GM18951 (cell line): ENCODE results near the gene ALDH16A1.
"Not testable (repeated sequence)": the region's sequence is repeated elsewhere in the genome, so short reads cannot be mapped to it uniquely, and the experiment has no call there.

Experiments used
- POLR2A ChIP-seq: IDR thresholded peaks from 4 replicates; pipeline ENCODE4 v1.6.1; 2011; ENCODE audit warnings: mild to moderate bottlenecking; ENCODE audit not compliant: insufficient read length, insufficient read depth; ENCODE audit errors: extremely low read depth
- in situ Hi-C: fragments of 300-500 bp; cut with MboI; formaldehyde crosslinking; loops from one replicate; pipeline ENCODE4 v1.12.0; 2022; ENCODE audit warnings: low sequenced_read_pairs, mixed read lengths, inconsistent platforms; ENCODE audit not compliant: unreplicated experiment

Gene ALDH16A1

GRCh38 chr19:49451430-49452181 lies 1.4 kb upstream of the ALDH16A1 start, which contains the start of gene PIH1D1:
TSS of gene PIH1D1 (minus strand) at chr19:49451814. CDS start at chr19:49451574, 240 bp downstream.
- in situ Hi-C loops, result no loop called here

GRCh38 chr19:49453757-49454240 lies 774 bp downstream of the ALDH16A1 start:
- TF ChIP-seq POLR2A, result no peak
- in situ Hi-C loops, result no loop called here

More at GRCh38 chr19:49451430-49452181, 1.4 kb upstream of the ALDH16A1 start, which contains the start of gene PIH1D1:
- peak; percentile 73 for TF ChIP-seq POLR2A

GRCh38 chr19:49455773-49456172 lies 2.7 kb downstream of the ALDH16A1 start:
- in situ Hi-C loops, result no loop called here
- TF ChIP-seq POLR2A, result no peak

- TF ChIP-seq POLR2A, result no peak
- in situ Hi-C loops, result no loop called here
Observed at GRCh38 chr19:49456326-49456725, 3.3 kb downstream of the ALDH16A1 start.

GRCh38 chr19:49458567-49458903 lies 5.5 kb downstream of the ALDH16A1 start:
- TF ChIP-seq POLR2A, result no peak
- in situ Hi-C loops, result no loop called here

- in situ Hi-C loops, result no loop called here
- TF ChIP-seq POLR2A, result no peak
Observed at GRCh38 chr19:49459388-49459787, 6.4 kb downstream of the ALDH16A1 start.

- in situ Hi-C loops, result not testable (repeated sequence)
Observed at GRCh38 chr19:49461130-49461529, 8.1 kb downstream of the ALDH16A1 start.

GRCh38 chr19:49461656-49462055 lies 8.6 kb downstream of the ALDH16A1 start:
- in situ Hi-C loops, result no loop called here
- TF ChIP-seq POLR2A, result no peak

- TF ChIP-seq POLR2A, result no peak
- in situ Hi-C loops, result no loop called here
Observed at GRCh38 chr19:49462492-49462891, 9.5 kb downstream of the ALDH16A1 start.

GRCh38 chr19:49463960-49464740 lies 11.1 kb downstream of the ALDH16A1 start:
- no peak for TF ChIP-seq POLR2A
- in situ Hi-C loops, result no loop called here

GRCh38 chr19:49465371-49465770 lies 12.3 kb downstream of the ALDH16A1 start:
- no peak for TF ChIP-seq POLR2A
- in situ Hi-C loops, result no loop called here

- in situ Hi-C loops, result no loop called here
- no peak for TF ChIP-seq POLR2A
Observed at GRCh38 chr19:49468199-49468598, 15.2 kb downstream of the ALDH16A1 start.

- in situ Hi-C loops, result no loop called here
- TF ChIP-seq POLR2A, result no peak
Observed at GRCh38 chr19:49468746-49469447, 15.9 kb downstream of the ALDH16A1 start.
